Lung microvascular endothelial cell (primary cell): ENCODE results near the gene CRTAP. TPM values are rescaled to one million over a fixed set of nuclear protein-coding genes. Genes with fewer than 3 reads are reported as not detected.
"Not testable (repeated sequence)": the region's sequence is repeated elsewhere in the genome, so short reads cannot be mapped to it uniquely, and the experiment has no call there.

ENCODE experiments used
- DNase-seq, 2 donors: peaks; one replicate each; pipeline versions ENCODE4 v3.0.0 to v3.0.0-alpha.2; 2010; ENCODE audit warnings: low read depth in 2 of 2
- total RNA-seq: library from RNA; depleted of rRNA; stranded (reverse); fragments of >200 nt; gene quantifications from 2 replicates; pipeline ENCODE4 v1.2.1, GENCODE V29; 2014

Gene CRTAP
- total RNA-seq, 1 donor from 2014 or later: 124 TPM

- DNase-seq: no peak
These were observed 26.2 kb downstream of the CRTAP start for GRCh38 chr3:33139996-33140395.

- DNase-seq: no peak
These were observed 27.2 kb downstream of the CRTAP start for GRCh38 chr3:33141006-33141405.

- DNase-seq: peak; percentile 14 to 22
These were observed 30.6 kb downstream of the CRTAP start for GRCh38 chr3:33144433-33144832.

GRCh38 chr3:33145221-33145900, 31.5 kb downstream of the CRTAP start:
- no peak for DNase-seq

GRCh38 chr3:33145901-33146580, 32.2 kb downstream of the CRTAP start:
- no peak for DNase-seq

GRCh38 chr3:33146791-33147445, 33.1 kb downstream of the CRTAP start:
- peak; percentile 17 to 65 for DNase-seq

GRCh38 chr3:33149342-33149741, 35.5 kb downstream of the CRTAP start:
- no peak for DNase-seq

- DNase-seq: no peak
These were observed 38.8 kb downstream of the CRTAP start for GRCh38 chr3:33152363-33153360.

- no peak for DNase-seq
These were observed 40.0 kb downstream of the CRTAP start for GRCh38 chr3:33153782-33154181.

- DNase-seq: no peak
These were observed 41.5 kb downstream of the CRTAP start for GRCh38 chr3:33155301-33155700.

GRCh38 chr3:33159234-33159633, 45.4 kb downstream of the CRTAP start:
- no peak for DNase-seq

- no peak for DNase-seq
These were observed 46.2 kb downstream of the CRTAP start for GRCh38 chr3:33159981-33160380.

GRCh38 chr3:33162621-33163020, 48.8 kb downstream of the CRTAP start:
- not testable (repeated sequence) for DNase-seq

- no peak for DNase-seq
These were observed 51.6 kb downstream of the CRTAP start for GRCh38 chr3:33165372-33165771.

- DNase-seq: no peak
These were observed 52.3 kb downstream of the CRTAP start for GRCh38 chr3:33166095-33166494.

- DNase-seq: no peak
These were observed 53.5 kb downstream of the CRTAP start for GRCh38 chr3:33167284-33167683.

GRCh38 chr3:33167716-33168336, 54.0 kb downstream of the CRTAP start:
- no peak for DNase-seq

- no peak for DNase-seq
These were observed 56.7 kb downstream of the CRTAP start for GRCh38 chr3:33170531-33170930.

GRCh38 chr3:33171580-33171979, 57.8 kb downstream of the CRTAP start:
- DNase-seq: peak in 1 of 2 donors; percentile 18

- DNase-seq: no peak
These were observed 59.3 kb downstream of the CRTAP start for GRCh38 chr3:33173103-33173502.

- DNase-seq: no peak
These were observed 59.9 kb downstream of the CRTAP start for GRCh38 chr3:33173672-33174071.
